Neural progenitor cell (in vitro differentiated cells): ENCODE data around the gene SLC35F3.

Experiments used
- EZH2 ChIP-seq: fragments of 200-600 bp; sonication (generic); IDR thresholded peaks from 2 replicates; pipeline ENCODE4 v1.6.1; 2017; ENCODE audit warnings: antibody characterized with exemption, mild to moderate bottlenecking, moderate library complexity
- TF ChIP-seq, protein P1 (sequence below): fragments of 200-600 bp; sonication (generic); IDR thresholded peaks from 2 replicates; pipeline ENCODE4 v1.5.1; 2017; ENCODE audit warnings: antibody characterized with exemption, mild to moderate bottlenecking

GRCh38 chr1:234258071-234258470 is 353.6 kb downstream of the SLC35F3 start:
- TF ChIP-seq, protein P1, sequence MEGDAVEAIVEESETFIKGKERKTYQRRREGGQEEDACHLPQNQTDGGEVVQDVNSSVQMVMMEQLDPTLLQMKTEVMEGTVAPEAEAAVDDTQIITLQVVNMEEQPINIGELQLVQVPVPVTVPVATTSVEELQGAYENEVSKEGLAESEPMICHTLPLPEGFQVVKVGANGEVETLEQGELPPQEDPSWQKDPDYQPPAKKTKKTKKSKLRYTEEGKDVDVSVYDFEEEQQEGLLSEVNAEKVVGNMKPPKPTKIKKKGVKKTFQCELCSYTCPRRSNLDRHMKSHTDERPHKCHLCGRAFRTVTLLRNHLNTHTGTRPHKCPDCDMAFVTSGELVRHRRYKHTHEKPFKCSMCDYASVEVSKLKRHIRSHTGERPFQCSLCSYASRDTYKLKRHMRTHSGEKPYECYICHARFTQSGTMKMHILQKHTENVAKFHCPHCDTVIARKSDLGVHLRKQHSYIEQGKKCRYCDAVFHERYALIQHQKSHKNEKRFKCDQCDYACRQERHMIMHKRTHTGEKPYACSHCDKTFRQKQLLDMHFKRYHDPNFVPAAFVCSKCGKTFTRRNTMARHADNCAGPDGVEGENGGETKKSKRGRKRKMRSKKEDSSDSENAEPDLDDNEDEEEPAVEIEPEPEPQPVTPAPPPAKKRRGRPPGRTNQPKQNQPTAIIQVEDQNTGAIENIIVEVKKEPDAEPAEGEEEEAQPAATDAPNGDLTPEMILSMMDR = no peak
- no peak for TF ChIP-seq EZH2
